ENCODE measurements around the gene ZFP1.

DNA sequence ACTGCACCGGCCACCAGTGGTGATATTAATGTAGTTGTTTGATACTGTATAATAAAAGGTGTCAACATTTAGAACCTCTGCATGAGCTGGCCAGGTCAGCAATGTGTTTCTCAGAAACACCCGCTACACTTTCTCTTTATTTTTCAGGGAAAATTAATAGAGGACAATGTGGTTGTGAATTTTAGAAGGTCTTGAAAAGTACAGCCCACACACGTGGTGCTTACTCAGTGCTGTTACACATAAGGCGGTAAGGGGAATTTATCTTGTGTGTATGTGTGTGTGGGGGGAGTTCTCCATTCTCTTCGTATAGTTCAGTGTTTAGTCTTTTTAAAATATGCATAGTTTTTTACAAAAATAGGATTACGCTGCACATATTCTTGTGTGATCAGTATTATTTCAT, 4.4 kb upstream of the ZFP1 start:
- no peak for TF ChIP-seq POLR2A (IDR thresholded peaks at IDR 0.05; ENCODE audit: low read depth, low read length)
- TF ChIP-seq TAF1 (IDR thresholded peaks at IDR 0.05; ENCODE audit: borderline replicate concordance, low read depth, low read length) = no peak
- TF ChIP-seq POLR2AphosphoS5 (IDR thresholded peaks at IDR 0.05; ENCODE audit: low read depth, low read length) = no peak
